ENCODE measurements around the gene ANKS1B. TPM values are rescaled to one million over a fixed set of nuclear protein-coding genes. Genes with fewer than 3 reads are reported as not detected.

ANKS1B gene
- polyA plus RNA-seq, 1 experiment: 0.27 TPM

GRCh38 chr12:98870504-98870903 is 1114.2 kb downstream of the ANKS1B start:
- ChIA-PET CTCF (no interaction called here), POLR2A (no interaction called here)
- DNase-seq (ENCODE audit: low read depth): no peak
- no peak for TF ChIP-seq CTCF (IDR thresholded peaks at IDR 0.05; ENCODE audit: insufficient read depth, low read depth, low read length)
- H3K27me3 ChIP-seq (ENCODE audit: control insufficient read depth, insufficient read depth, low read length): no peaks in the 10 kb centered on the region; the same call in 1 of the 2 replicates
- H3K4me3 ChIP-seq (ENCODE audit: low read depth, low read length): no peak overlapping the region
- H3K36me3 ChIP-seq (ENCODE audit: control insufficient read depth, insufficient read depth, low read length): no peaks in the 10 kb centered on the region

- CTCF ChIA-PET: no interaction called here
Measured at GRCh38 chr12:98869886-98870503, 1114.7 kb downstream of the ANKS1B start.

GRCh38 chr12:98868538-98868937 is 1116.2 kb downstream of the ANKS1B start:
- H3K27me3 ChIP-seq (ENCODE audit: control insufficient read depth, insufficient read depth, low read length): no peaks in the 10 kb centered on the region; the same call in 1 of the 2 replicates
- ChIA-PET CTCF (no interaction called here), POLR2A (no interaction called here)
- no peak for DNase-seq (ENCODE audit: low read depth)
- H3K4me3 ChIP-seq (ENCODE audit: low read depth, low read length): no peak overlapping the region
- TF ChIP-seq CTCF (IDR thresholded peaks at IDR 0.05; ENCODE audit: insufficient read depth, low read depth, low read length): no peak
- no peaks in the 10 kb centered on the region for H3K36me3 ChIP-seq (ENCODE audit: control insufficient read depth, insufficient read depth, low read length)

More at GRCh38 chr12:98869886-98870503, 1114.7 kb downstream of the ANKS1B start:
- Histone ChIP-seq H3K36me3 (ENCODE audit: control insufficient read depth, insufficient read depth, low read length) (no peaks in the 10 kb centered on the region), H3K27me3 (ENCODE audit: control insufficient read depth, insufficient read depth, low read length) (no peaks in the 10 kb centered on the region; the same call in 1 of the 2 replicates), H3K4me3 (ENCODE audit: low read depth, low read length) (no peak overlapping the region)
- TF ChIP-seq CTCF (IDR thresholded peaks at IDR 0.05; ENCODE audit: insufficient read depth, low read depth, low read length): no peak
- no peak for DNase-seq (ENCODE audit: low read depth)
- POLR2A ChIA-PET: no interaction called here

- no peak for TF ChIP-seq CTCF (IDR thresholded peaks at IDR 0.05; ENCODE audit: insufficient read depth, low read depth, low read length)
- Histone ChIP-seq H3K36me3 (ENCODE audit: control insufficient read depth, insufficient read depth, low read length) (no peaks in the 10 kb centered on the region), H3K27me3 (ENCODE audit: control insufficient read depth, insufficient read depth, low read length) (no peaks in the 10 kb centered on the region; the same call in 1 of the 2 replicates), H3K4me3 (ENCODE audit: low read depth, low read length) (no peak overlapping the region)
- no peak for DNase-seq (ENCODE audit: low read depth)
- CTCF ChIA-PET: interaction anchor here (0.6 kb wide), 1 partner anchor 91 kb away, joined by 3 read pairs; no protein-coding TSS in a partner anchor
- POLR2A ChIA-PET: no interaction called here
Measured at GRCh38 chr12:98868076-98868475, 1116.7 kb downstream of the ANKS1B start.

- ChIA-PET POLR2A (no interaction called here), CTCF (no interaction called here)
- H3K27me3 ChIP-seq (ENCODE audit: control insufficient read depth, insufficient read depth, low read length): no peaks in the 10 kb centered on the region
- TF ChIP-seq CTCF (IDR thresholded peaks at IDR 0.05; ENCODE audit: insufficient read depth, low read depth, low read length): no peak
- no peak overlapping the region for H3K4me3 ChIP-seq (ENCODE audit: low read depth, low read length)
- no peaks in the 10 kb centered on the region for H3K36me3 ChIP-seq (ENCODE audit: control insufficient read depth, insufficient read depth, low read length)
- no peak for DNase-seq (ENCODE audit: low read depth)
Measured at GRCh38 chr12:98864363-98864762, 1120.4 kb downstream of the ANKS1B start.
